ENCODE data around the gene GNRHR. TPM values are rescaled to one million over a fixed set of nuclear protein-coding genes. Genes with fewer than 3 reads are reported as not detected.

GNRHR gene, protein sequence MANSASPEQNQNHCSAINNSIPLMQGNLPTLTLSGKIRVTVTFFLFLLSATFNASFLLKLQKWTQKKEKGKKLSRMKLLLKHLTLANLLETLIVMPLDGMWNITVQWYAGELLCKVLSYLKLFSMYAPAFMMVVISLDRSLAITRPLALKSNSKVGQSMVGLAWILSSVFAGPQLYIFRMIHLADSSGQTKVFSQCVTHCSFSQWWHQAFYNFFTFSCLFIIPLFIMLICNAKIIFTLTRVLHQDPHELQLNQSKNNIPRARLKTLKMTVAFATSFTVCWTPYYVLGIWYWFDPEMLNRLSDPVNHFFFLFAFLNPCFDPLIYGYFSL
- not detected in 5 replicates for total RNA-seq (2022; extraction: Qiagen RNA extraction; ENCODE audit: low read depth)

DNA sequence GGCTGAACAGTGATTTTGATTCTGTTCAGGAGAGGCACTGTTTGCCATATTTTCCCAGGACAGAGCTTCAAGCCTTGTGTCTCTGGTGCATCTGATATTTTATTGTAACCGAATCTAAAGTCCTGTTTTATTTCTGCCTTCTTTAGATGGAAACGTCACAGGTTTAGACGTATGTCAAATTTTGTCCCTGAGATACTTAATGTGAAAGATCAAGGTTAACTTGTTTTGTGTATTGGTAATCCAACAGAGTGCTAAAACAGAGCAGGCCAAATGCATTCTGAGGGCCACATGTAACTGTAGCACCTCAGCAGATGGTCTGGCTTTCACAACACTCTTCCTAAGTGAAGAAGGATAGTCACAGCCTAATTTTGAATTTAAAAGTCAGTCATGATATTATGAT, at the start of gene GNRHR:
Gene GNRHR, minus strand, starts transcription at position 101 of the 400 bp plus-strand sequence. Its CDS starts 53 bp downstream, at position 48.

DNA sequence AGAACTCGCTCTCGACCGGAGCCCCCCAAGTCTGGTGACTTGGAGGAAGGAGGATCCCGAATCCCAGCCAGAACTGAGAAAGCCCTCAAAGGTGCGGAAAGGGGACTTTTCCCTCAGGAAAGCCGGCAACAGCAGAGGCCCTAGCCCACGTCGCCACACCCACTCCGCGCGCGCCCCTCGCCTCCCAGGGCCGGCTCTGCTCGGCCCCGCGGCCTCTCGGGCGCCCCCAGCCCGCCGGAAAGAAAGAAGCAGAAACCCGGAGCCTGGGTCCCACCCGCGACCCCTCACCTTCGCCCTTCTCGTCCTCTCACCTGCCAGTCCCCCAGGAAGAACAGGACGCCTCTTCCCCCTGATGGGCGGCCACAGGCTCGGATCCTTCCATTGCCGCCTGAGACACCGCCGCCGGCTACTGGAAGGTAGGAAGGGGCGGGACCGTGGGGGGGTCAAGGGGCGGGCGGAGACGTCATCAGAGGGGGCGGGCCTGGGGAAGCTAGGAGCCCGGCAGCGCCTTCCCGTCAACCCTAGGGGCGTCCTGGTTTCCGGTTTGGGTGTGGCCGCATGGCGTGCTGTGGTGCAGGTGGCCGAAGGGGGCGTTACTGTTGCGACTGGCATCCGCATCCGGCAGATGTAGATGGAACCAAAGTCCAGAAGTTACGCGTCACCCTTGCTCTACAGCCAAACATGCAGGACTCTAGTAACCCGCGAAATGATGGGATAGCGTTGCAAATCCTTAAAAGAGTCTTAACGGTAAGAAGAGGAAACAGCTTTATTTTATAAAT, 53.3 kb downstream of the GNRHR start, which contains the start of gene UBA6:
Gene UBA6, minus strand, starts transcription at position 418 of the 779 bp plus-strand sequence. Its CDS starts 36 bp downstream, at position 382.

Other genes starting within 250 kb of the GNRHR start
- gene CENPC, start 208.9 kb downstream of the GNRHR start, total RNA-seq (2022; extraction: Qiagen RNA extraction; ENCODE audit: low read depth) = 2.4 to 4.5 TPM (median 4.0 TPM) in 5 replicates
- not detected in 5 replicates for gene STAP1, start 195.7 kb downstream of the GNRHR start, total RNA-seq (2022; extraction: Qiagen RNA extraction; ENCODE audit: low read depth)
- 11.6 to 25.8 TPM (median 16.1 TPM) in 5 replicates for gene UBA6, start 53.2 kb downstream of the GNRHR start, total RNA-seq (2022; extraction: Qiagen RNA extraction; ENCODE audit: low read depth)
- gene TMPRSS11D, start 129.6 kb upstream of the GNRHR start, total RNA-seq (2022; extraction: Qiagen RNA extraction; ENCODE audit: low read depth) = not detected in 5 replicates
- not detected in 5 replicates for gene TMPRSS11A, start 209.1 kb upstream of the GNRHR start, total RNA-seq (2022; extraction: Qiagen RNA extraction; ENCODE audit: low read depth)

Data from A549 treated with RU486 at 1 μM for 4 hours (cell line).